ENCODE results near the gene FANK1.
"Not testable (repeated sequence)": the region's sequence is repeated elsewhere in the genome, so short reads cannot be mapped to it uniquely, and the experiment has no call there.

FANK1 gene, protein sequence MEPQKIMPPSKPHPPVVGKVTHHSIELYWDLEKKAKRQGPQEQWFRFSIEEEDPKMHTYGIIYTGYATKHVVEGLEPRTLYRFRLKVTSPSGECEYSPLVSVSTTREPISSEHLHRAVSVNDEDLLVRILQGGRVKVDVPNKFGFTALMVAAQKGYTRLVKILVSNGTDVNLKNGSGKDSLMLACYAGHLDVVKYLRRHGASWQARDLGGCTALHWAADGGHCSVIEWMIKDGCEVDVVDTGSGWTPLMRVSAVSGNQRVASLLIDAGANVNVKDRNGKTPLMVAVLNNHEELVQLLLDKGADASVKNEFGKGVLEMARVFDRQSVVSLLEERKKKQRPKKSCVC

DNA sequence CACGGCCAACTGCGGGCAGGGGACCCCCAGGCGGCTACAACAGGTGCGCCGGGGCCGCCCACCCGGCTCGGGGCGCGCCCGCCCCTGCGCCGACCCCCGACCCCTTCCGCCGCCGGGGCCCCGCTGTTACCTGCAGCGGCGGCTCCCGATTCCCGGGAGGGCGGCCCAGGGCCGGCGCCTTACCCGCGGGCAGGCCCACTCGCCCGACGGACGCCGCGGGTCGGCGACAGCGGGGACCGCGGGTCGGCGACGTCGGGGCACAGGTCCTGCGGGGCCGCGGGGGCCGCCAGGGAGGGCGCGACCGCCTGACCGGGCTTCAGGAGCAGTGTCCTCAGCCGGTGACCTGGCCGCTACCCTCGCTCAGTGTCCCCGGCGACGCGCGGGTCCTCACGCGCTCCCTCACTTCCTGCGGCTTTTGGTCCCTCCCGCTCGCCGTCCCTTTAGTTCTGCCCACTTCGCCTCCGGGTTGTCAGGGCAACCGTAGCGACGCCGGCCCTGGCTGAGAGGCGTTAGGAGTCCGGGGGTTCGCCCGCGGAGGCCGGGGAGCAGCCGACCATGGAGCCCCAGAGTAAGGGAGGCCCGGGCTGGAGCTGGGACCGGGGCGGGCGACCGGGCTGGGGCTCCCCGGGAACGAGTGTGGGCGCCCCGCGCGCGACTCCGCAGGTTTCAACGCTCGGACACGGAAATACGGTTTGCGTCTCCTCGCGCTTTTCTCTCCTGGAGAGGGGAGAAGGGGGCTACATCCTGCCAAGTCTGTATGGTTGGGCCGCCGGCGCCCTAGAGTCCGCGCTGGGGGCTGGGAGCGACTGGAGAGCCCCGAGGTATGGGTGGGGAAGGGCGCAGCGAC is at the start of gene FANK1:
Gene FANK1, plus strand, starts transcription at position 477 of the 847 bp plus-strand sequence. Its CDS starts 79 bp downstream, at position 556.
- in situ Hi-C loops (cut with HindIII; ENCODE audit: low pct_ligation_motif_present, low pct_unique_long_range_greater_than_20kb, low sequenced_read_pairs) = not testable (repeated sequence)
- peak; percentile 89 for DNase-seq

DNA sequence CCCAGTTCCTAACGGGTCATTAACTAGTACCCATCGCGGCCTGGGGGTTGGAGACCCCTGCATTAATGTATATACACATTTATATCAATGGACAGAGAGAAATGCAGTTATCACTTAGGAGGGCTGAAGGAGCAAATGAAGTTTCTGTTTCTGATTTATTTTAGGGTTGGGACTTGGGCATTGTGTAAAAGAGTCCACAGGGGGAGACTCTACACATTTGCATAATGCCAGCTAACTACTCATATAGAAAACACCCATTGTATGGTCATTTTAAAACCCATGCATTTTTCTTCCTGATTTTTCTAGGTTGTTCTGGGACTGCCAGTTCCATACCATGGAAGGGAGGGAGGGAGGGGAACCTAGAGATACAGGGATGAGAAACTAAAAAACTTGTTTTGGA is 49.5 kb upstream of the FANK1 start:
- in situ Hi-C loops (cut with HindIII; ENCODE audit: low pct_ligation_motif_present, low pct_unique_long_range_greater_than_20kb, low sequenced_read_pairs) = no loop called here
- DNase-seq = no peak

DNA sequence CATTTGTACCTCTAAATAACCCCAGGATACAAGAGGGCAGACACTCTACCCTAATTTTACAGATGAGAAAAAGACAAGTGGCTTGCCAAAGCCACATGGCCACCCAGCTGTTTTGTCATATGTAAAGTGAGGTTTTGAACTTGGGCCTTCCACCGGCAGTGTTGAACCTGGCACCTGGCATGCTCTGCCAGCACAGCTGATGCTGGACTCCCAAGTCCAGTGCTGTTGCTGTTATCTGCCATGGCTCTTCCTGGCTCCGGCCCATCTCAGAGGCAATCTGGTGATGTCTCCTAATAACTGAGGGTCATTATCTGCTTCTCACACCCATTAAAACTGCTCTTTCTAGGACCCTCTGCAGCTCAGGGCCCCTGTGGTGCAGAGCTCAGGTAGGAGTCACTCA is 48.0 kb upstream of the FANK1 start:
- DNase-seq = no peak
- in situ Hi-C loops (cut with HindIII; ENCODE audit: low pct_ligation_motif_present, low pct_unique_long_range_greater_than_20kb, low sequenced_read_pairs) = no loop called here

DNA sequence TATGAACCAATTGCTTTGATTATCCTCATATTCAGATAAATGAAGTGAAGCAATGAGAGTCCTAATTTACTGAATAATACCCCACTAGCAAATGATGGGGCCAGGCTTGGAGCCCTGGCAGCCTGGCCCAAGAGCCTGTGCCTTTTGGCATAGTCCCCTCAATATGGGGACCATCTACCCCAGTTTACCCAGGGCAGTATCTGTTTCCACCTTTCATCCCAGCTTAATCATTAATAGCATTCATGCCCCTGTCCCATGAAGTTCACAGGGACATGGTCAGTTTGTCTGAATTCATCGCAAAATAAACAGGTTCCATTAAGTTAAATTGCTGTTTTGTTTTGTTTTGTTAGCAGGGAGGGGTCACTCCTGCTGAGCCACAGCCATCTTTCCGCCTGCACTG is 47.5 kb upstream of the FANK1 start:
- in situ Hi-C loops (cut with HindIII; ENCODE audit: low pct_ligation_motif_present, low pct_unique_long_range_greater_than_20kb, low sequenced_read_pairs) = no loop called here
- DNase-seq = no peak

DNA sequence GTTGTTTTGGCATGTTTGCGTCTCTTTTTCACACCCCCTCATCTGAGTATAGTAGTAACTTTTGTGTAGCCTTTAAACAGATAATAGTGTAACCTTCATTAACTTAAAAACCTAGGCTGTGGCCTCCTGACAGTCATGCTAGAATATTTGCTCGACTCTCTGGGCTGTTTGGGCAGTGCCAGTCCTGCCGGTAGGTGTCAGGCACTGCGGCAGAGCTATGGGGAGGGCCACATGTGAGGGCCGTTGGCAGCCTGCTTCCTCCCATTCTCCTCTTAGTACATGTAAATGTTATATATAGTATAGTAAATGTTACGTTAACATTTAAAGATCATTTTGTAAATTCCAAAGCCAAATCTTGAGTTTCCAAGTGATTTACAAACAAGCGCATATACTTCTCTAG is 46.9 kb upstream of the FANK1 start:
- in situ Hi-C loops (cut with HindIII; ENCODE audit: low pct_ligation_motif_present, low pct_unique_long_range_greater_than_20kb, low sequenced_read_pairs) = no loop called here
- DNase-seq = no peak

DNA sequence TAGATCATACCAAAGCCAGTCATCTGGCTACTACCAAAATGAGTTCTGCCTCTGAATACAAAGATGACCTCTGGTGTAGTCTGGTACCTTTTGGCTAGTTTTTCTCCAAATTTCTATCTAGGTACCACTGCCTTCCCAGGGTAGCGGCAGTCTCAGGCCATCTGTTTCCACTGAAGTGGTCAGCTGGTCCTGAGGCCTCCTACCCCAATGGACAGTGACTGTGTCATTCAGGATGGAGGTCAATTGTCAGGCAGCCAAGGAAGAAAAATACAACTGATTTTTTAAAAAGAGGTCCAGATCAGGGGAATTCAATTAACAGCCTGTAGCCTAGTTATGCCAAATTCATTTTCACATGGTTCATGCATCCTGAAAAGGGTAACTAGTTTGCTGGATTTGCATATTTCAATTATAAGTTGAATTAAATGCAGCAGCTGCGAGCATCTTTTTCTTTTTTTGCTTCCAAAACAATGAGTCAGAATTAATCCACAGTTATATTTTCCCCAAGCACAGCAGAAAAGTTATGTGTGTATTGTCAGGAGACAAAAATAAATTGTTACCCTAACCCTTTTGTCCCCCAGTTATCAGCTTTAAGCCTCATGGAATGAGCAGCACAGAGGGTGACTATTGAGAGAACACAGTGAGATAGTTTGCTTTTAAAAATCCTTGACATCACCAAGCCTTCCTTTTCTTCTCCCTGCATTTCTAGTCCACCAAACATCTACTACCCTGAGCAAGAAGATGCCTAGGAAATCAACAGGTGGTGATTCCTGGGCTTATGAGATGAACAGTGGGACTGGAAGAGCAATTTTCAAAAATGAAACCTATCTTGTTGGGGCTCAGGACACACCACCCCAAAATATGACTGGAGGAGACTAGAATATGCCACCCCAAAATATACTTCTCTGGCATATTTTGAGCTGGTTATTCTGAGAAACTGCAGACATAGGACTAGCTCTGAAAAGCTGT is 45.3 kb upstream of the FANK1 start:
- in situ Hi-C loops (cut with HindIII; ENCODE audit: low pct_ligation_motif_present, low pct_unique_long_range_greater_than_20kb, low sequenced_read_pairs) = no loop called here
- no peak for DNase-seq

DNA sequence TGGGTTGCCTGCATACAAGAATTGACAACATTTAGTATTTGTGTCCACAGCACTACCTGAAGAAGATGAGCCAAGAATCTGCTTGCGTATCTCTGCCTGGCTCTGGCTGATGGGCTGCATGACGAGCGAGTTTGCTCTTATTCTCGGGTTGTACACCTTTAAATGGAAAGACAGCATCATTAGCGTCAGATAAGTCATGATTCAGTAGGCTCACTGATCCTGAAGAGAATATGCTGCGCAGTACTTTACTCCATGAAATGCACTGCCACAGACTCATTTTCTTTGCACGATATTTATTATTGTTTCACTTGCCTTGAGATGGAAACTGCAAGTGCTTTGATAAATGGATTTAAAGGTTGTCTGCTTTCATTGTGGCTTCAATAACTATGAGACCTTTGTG is 43.9 kb upstream of the FANK1 start:
- DNase-seq = no peak
- in situ Hi-C loops (cut with HindIII; ENCODE audit: low pct_ligation_motif_present, low pct_unique_long_range_greater_than_20kb, low sequenced_read_pairs) = no loop called here

DNA sequence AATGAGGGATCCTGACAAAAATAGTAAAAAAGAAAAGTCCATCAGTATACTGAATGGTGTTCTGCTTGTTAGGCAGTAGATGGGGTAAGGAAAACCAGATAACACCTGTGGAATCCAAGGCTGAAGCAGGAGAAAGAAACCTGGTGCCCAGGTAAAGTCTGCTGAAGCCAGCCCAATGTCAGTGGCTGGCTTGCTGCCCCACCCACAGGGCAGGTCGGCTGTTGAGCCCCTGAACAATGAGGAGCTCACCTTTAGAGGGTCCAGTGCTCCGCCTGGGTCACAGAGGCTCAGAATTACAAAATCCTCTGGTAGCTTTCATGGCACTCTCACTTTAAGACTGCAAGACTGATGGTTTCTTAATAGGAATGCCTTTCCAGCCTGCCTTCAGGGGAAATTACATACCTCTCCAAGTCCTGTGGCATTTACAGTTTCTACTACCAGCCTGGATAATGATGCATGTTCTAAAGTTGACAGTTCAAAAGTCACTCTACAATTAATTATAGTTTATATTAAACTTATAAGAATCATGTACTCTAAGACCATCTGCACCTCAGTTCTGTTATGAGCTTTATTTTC is 39.1 kb upstream of the FANK1 start:
- in situ Hi-C loops (cut with HindIII; ENCODE audit: low pct_ligation_motif_present, low pct_unique_long_range_greater_than_20kb, low sequenced_read_pairs) = no loop called here

DNA sequence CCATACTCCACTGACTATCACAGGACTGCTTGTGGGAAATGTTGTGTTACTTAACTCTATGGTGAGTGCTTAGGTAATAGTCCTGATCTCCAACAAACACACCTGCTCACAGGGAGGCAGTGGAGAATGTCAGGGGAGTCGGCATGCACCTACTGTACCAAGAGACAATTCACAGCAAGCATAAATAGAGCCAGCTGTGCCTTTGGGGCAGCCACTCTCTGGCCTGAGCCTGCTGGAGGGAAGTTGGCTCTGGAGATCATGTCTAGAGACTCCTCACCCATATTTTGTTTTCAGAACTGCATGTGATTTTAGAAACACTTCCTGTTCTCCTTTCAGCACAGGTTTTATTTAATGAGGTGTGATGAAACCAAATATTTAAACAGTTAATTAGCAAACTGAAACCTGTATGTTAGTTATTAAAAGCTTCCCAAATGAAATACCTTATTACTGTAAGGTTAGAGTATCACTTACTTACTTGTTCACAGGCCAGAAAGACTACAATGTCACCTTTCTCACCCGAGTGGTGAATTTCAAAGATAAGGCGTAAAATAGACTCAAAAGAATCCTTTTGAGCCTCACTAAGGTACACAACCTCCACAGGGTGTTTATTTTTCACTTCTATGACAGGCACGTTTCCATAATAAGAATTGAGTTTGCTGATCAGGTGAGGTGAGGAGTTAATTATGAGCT is 37.1 kb upstream of the FANK1 start:
- in situ Hi-C loops (cut with HindIII; ENCODE audit: low pct_ligation_motif_present, low pct_unique_long_range_greater_than_20kb, low sequenced_read_pairs) = no loop called here

More for the DNA sequence above, 39.1 kb upstream of the FANK1 start:
- no peak for DNase-seq

DNA sequence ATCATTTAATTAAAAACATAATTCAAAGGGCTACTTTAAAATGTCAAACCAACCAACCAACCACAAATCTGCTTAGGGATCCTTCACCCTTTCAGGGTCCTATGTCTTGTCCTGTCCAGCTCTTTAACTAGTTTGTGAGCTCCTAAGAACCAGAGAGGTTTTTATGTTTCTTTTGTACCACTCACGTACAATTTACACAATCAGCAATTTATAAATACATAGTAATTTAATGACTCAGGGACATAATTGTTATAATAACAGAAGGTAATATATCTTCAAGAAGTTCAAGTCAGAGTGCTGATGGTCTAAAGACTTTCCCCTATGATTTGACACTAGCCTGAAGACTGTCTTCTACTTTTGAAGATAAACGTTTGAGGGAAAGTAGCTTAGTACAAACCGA is 31.2 kb upstream of the FANK1 start:
- in situ Hi-C loops (cut with HindIII; ENCODE audit: low pct_ligation_motif_present, low pct_unique_long_range_greater_than_20kb, low sequenced_read_pairs) = no loop called here
- no peak for DNase-seq

More for the DNA sequence above, 37.1 kb upstream of the FANK1 start:
- DNase-seq = no peak

DNA sequence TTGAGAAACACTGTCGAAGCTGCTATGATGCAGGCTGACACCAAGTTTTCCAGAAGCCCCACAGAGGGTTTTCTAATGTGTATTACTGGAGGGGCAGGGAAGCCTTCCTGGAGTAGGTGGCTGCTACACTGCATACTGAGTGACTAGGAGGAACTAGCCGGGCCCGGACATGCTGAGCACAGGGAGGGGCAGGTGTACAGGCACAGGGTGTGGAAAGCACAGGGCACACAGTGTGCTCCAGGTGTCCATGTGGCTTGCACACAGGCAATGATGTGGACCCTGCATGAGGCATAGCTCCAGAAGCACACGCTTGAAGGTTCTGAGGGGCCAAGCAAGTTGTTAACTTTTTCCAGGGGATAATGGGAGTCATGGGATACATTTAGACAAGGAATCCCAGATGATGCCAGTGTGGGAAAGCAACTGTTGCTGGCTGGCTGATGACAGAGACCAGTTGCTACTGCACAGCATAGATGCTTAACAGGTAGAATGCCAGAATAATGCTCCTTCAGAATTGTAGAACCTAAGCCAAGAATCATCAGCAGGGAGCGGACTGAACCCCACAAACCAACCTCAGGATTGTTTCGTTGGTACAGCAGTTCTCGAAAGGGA is 29.8 kb upstream of the FANK1 start:
- in situ Hi-C loops (cut with HindIII; ENCODE audit: low pct_ligation_motif_present, low pct_unique_long_range_greater_than_20kb, low sequenced_read_pairs) = no loop called here
- no peak for DNase-seq

DNA sequence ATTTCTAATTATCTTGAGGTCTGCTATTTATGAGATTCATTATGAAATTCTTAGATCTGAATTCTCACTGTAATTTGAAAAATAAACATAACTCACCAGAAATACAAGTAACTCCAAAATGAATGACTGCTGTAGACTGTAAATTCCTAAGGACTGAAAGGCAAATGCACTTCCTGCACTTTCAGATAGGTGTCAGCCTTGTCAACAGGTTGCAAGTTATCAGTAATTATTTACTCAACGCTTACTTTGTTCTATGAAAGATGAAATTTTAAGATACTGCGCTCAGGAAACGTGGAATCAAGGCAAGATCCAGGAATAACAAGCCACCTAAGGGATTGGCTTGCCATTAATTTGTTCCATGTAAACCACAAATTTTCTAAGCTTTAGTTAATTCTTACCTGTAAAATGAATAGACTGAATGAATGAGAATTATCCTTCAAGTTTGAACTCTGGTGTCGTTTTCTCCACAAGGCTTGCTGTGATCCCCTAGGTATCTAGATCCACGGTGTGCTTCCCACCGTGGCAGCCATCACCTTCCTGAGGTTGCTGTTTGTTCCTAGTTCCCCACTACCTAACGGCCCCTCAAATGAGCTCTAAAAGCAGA is 27.9 kb upstream of the FANK1 start:
- DNase-seq = peak; percentile 72
- in situ Hi-C loops (cut with HindIII; ENCODE audit: low pct_ligation_motif_present, low pct_unique_long_range_greater_than_20kb, low sequenced_read_pairs) = no loop called here

DNA sequence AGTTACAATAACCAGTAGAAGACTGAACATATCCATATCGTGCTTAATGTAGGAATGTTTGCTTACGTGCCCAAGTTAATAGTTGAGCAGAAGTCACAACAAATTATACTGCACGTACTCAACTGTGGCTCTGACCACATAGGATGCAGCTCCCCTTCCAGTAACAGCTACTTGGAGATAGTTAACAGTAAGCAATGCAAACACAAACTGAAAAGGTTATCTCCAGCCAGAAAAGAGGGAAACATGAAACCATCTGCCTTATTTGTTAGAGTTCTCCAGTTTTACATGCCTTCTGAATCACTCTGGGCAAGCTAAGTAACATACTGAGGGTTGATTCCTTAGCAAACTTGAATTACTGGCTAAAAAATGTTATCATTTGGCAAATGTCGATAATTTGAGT is 25.0 kb upstream of the FANK1 start:
- no peak for DNase-seq
- in situ Hi-C loops (cut with HindIII; ENCODE audit: low pct_ligation_motif_present, low pct_unique_long_range_greater_than_20kb, low sequenced_read_pairs) = no loop called here

DNA sequence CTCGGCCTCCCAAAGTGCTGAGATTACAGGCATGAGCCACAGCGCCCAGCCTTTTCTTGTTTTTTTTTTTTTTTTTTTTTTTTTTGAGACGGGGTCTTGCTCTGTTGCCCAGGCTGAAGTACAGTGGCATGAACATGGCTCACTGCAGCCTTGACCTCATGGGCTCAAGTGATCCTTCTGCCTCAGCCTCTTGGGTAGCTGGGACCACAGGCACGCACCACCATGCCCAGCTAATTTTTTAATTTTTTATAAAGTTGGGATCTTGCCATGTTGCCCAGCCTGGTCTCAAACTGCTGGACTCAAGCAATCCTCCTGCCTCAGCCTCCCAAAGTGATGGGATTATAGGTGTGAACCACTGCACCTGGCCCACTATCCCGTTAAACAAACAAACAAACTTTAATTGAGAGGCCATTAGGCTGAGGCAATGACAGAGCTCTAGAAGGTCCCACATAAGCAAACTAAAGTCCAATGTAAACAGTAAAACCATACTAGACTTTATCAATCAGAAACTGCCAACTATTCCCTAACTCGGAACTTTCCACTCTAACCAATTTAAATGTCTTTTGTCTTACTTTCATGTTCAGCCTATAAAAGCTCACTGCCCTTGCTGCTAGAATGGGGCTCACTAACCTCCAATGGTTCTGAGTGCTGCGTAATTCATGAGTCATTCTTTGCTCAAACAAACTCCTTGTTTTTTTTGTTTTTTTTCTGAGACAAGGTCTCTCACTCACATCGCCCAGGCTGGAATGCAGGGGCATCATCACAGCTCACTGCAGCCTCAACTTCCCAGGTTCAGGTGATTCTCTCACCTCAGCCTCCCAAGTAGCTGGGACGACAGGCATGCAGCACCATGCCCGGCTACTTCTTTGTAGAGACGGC is 17.2 kb upstream of the FANK1 start:
- in situ Hi-C loops (cut with HindIII; ENCODE audit: low pct_ligation_motif_present, low pct_unique_long_range_greater_than_20kb, low sequenced_read_pairs) = no loop called here
- peak; percentile 89 for DNase-seq

DNA sequence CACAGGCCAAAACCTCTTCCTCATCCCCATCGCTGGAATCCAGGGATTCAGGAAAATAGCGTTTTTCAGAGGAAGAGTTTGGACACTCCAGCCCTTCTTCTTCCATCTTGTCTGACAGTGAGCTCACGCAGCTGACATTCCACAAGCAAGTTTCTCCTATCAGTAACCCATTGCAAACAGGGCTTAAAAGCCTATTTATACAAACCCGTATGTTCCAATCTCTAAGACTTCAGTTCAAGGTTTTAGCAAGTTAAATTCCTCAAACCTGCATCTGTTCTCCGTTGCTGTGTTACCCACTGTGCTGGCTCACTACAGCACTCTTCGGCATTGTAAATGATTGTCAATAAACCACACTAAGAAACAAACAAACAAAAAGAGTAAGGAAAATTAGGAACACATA is 15.6 kb upstream of the FANK1 start:
- no peak for DNase-seq
- in situ Hi-C loops (cut with HindIII; ENCODE audit: low pct_ligation_motif_present, low pct_unique_long_range_greater_than_20kb, low sequenced_read_pairs) = no loop called here

DNA sequence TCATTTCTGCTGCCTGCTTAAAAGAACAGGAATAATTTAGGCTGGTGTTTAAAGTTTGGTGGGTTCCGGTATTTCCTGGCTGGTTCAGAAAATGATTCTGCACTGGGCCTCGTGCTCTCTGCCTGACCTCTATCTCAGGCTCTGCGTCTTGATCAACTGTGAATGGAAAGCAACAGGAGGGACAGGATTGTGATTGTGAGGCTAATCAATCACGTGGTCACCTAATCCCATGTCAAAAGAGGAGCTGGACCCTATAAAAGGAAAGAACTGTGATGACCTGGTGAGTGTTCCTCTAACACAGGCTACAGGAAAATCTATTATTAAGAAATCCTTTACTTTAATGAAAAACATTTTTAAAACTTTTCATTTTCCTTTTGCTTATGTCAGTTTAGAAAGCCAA is 15.2 kb upstream of the FANK1 start, which contains the start of gene DHX32:
Gene DHX32, minus strand, starts transcription at position 101 of the 400 bp plus-strand sequence. CDS start 468 bp downstream, outside the sequence.
- in situ Hi-C loops (cut with HindIII; ENCODE audit: low pct_ligation_motif_present, low pct_unique_long_range_greater_than_20kb, low sequenced_read_pairs) = no loop called here
- no peak for DNase-seq

All from ACHN (cell line).